MM.1S (cell line): ENCODE results near the gene STXBP6.

Experiments used
- DNase-seq: peaks from one replicate; pipeline ENCODE4 v3.0.0-alpha.2; 2015
- H2AFZ ChIP-seq: fragments of 300-600 bp; sonication (generic); 2 replicates; pipeline ENCODE4 v1.6.0; 2016; ENCODE audit warnings: antibody characterized with exemption, low read length
- H3F3A ChIP-seq: fragments of 300-600 bp; sonication (generic); 2 replicates; pipeline ENCODE4 v1.6.1; 2016; ENCODE audit warnings: mild to moderate bottlenecking, antibody characterized with exemption, low read length, moderate library complexity, mixed read lengths; ENCODE audit not compliant: insufficient read depth
- H3K27ac ChIP-seq: fragments of 300-600 bp; sonication (generic); 2 replicates; pipeline ENCODE4 v1.5.1; 2016; ENCODE audit warnings: mild to moderate bottlenecking, low read length
- H3K27me3 ChIP-seq: fragments of 300-600 bp; sonication (generic); replicated peaks from 2 replicates; pipeline ENCODE4 v1.6.0; 2016; ENCODE audit warnings: low read length; ENCODE audit not compliant: insufficient read depth
- H3K36me3 ChIP-seq: fragments of 300-600 bp; sonication (generic); replicated peaks from 2 replicates; pipeline ENCODE4 v1.6.1; 2016; ENCODE audit warnings: mild to moderate bottlenecking, low read length, mixed read lengths; ENCODE audit not compliant: insufficient read depth
- H3K4me1 ChIP-seq: fragments of 300-600 bp; sonication (generic); 2 replicates; pipeline ENCODE4 v1.6.1; 2016; ENCODE audit warnings: low read length, mixed read lengths
- H3K4me2 ChIP-seq: fragments of 300-600 bp; sonication (generic); 2 replicates; pipeline ENCODE4 v1.6.0; 2016; ENCODE audit warnings: low read depth, low read length
- H3K4me3 ChIP-seq: fragments of 300-600 bp; sonication (generic); 2 replicates; pipeline ENCODE4 v1.5.1; 2016; ENCODE audit warnings: low read length, mixed read lengths
- H3K79me2 ChIP-seq: fragments of 300-600 bp; sonication (generic); 2 replicates; pipeline ENCODE4 v1.6.1; 2016; ENCODE audit warnings: mixed run types, low read length, mixed read lengths
- H3K9ac ChIP-seq: fragments of 300-600 bp; sonication (generic); 2 replicates; pipeline ENCODE4 v1.6.1; 2016; ENCODE audit warnings: low read length, mixed read lengths
- H3K9me2 ChIP-seq: fragments of 300-600 bp; sonication (generic); replicated peaks from 2 replicates; pipeline ENCODE4 v1.6.1; 2016; ENCODE audit warnings: mild to moderate bottlenecking, low read length, mixed read lengths; ENCODE audit not compliant: insufficient read depth
- H3K9me3 ChIP-seq: fragments of 300-600 bp; sonication (generic); replicated peaks from 2 replicates; pipeline ENCODE4 v1.6.1; 2016; ENCODE audit warnings: mild to moderate bottlenecking, low read length, mixed read lengths; ENCODE audit not compliant: insufficient read depth
- H4K20me1 ChIP-seq: fragments of 300-600 bp; sonication (generic); 2 replicates; pipeline ENCODE4 v1.6.1; 2016; ENCODE audit warnings: mild to moderate bottlenecking, low read length, moderate library complexity, mixed read lengths; ENCODE audit not compliant: insufficient read depth
- CTCF ChIP-seq: fragments of 300-600 bp; sonication (generic); IDR thresholded peaks from 2 replicates; pipeline ENCODE4 v1.5.1; 2016; ENCODE audit warnings: antibody characterized with exemption, low read length, mixed read lengths
- EZH2 ChIP-seq: fragments of 300-600 bp; sonication (generic); optimal IDR thresholded peaks from 2 replicates; pipeline ENCODE3; 2017; ENCODE audit warnings: low read depth, mild to moderate bottlenecking, antibody characterized with exemption, low read length, mixed read lengths
- EZH2phosphoT487 ChIP-seq: fragments of 300-600 bp; sonication (generic); IDR thresholded peaks from 2 replicates; pipeline ENCODE4 v1.6.1; 2018; ENCODE audit warnings: antibody characterized with exemption, low read length

Gene STXBP6

DNA sequence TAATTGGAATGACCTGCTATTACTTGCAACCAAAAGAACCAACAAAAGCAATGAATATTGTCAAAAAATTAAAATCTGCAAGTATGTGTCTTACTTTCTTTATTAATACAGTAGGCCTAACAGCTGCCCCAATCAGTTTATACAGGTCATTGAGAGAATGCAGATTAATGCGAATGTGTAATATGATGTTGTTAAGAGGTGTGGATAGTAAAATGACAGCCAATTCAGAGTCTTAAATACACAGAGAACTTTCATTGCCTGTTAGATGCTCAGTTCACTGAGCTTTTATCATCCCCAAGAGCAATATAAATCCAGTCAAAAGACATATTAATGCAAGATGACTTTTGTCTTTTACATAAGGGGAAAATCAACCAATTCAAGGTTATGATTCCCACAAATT, 58.7 kb downstream of the STXBP6 start:
- H3K9me3 ChIP-seq = no peaks in the 10 kb centered on the region
- H2AFZ ChIP-seq = no peak overlapping the region
- no peak overlapping the region for H3K4me3 ChIP-seq
- no peaks in the 10 kb centered on the region for H3F3A ChIP-seq
- no peak overlapping the region for H3K4me2 ChIP-seq
- H3K9ac ChIP-seq = no peak overlapping the region
- no peaks in the 10 kb centered on the region for H3K27me3 ChIP-seq
- no peak overlapping the region for H3K27ac ChIP-seq
- TF ChIP-seq EZH2phosphoT487 = no peak
- no peak for TF ChIP-seq EZH2
- TF ChIP-seq CTCF = no peak
- no peaks in the 10 kb centered on the region for H4K20me1 ChIP-seq
- no peaks in the 10 kb centered on the region for H3K36me3 ChIP-seq
- no peaks in the 10 kb centered on the region for H3K79me2 ChIP-seq
- H3K4me1 ChIP-seq = no peaks in the 10 kb centered on the region
- no peak for DNase-seq
- no peaks in the 10 kb centered on the region for H3K9me2 ChIP-seq

DNA sequence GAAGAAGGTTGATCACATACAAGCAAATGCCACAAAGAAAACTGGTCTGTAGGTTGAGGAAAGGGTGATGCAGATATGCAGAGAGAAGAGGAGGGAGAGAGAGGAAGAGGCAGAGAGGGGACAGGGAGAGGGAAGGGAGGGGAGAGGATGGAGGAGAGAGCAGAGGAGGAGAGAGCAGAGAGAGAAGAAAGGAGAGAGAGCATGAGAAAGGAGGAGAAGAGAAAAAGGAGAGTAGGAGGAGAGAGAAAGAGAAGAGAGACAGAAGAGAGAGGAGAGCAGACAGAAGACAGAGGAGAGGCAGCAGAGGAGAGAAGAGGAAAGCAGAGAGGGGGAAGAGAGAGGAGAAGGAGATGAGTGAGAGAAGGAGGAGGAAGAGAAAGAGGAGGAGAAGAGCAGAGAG, 59.2 kb downstream of the STXBP6 start:
- Histone ChIP-seq H3K4me2 (no peak overlapping the region), H2AFZ (no peak overlapping the region)

GRCh38 chr14:24990050-24990449, 59.9 kb downstream of the STXBP6 start:
- Histone ChIP-seq H3K27ac (no peak overlapping the region), H4K20me1 (no peaks in the 10 kb centered on the region), H3K9me2 (no peaks in the 10 kb centered on the region), H2AFZ (no peak overlapping the region), H3K4me1 (no peaks in the 10 kb centered on the region), H3K4me2 (no peak overlapping the region), H3K4me3 (no peak overlapping the region), H3K36me3 (no peaks in the 10 kb centered on the region), H3F3A (no peaks in the 10 kb centered on the region), H3K9me3 (no peaks in the 10 kb centered on the region), H3K9ac (no peak overlapping the region), H3K79me2 (no peaks in the 10 kb centered on the region), H3K27me3 (no peaks in the 10 kb centered on the region)
- DNase-seq = no peak
- TF ChIP-seq CTCF (no peak), EZH2phosphoT487 (no peak), EZH2 (no peak)

More for the DNA sequence above, 59.2 kb downstream of the STXBP6 start:
- no peaks in the 10 kb centered on the region for H3K9me3 ChIP-seq
- no peaks in the 10 kb centered on the region for H4K20me1 ChIP-seq
- no peaks in the 10 kb centered on the region for H3K9me2 ChIP-seq
- H3K27me3 ChIP-seq = no peaks in the 10 kb centered on the region
- H3K4me1 ChIP-seq = no peaks in the 10 kb centered on the region
- DNase-seq = no peak
- H3K36me3 ChIP-seq = no peaks in the 10 kb centered on the region
- H3K4me3 ChIP-seq = no peak overlapping the region
- H3K9ac ChIP-seq = no peak overlapping the region
- no peak for TF ChIP-seq EZH2phosphoT487
- no peak for TF ChIP-seq EZH2
- no peak for TF ChIP-seq CTCF
- H3K79me2 ChIP-seq = no peaks in the 10 kb centered on the region
- no peaks in the 10 kb centered on the region for H3F3A ChIP-seq
- no peak overlapping the region for H3K27ac ChIP-seq
